H1 (cell line): ENCODE results near the gene PCDHGB6. TPM values are rescaled to one million over a fixed set of nuclear protein-coding genes. Genes with fewer than 3 reads are reported as not detected.

ENCODE experiments used
- BCL11A ChIP-seq, 2 experiments: IDR thresholded peaks; one replicate each; pipeline ENCODE4 v1.6.1; 2011; ENCODE audit warnings: low read depth in 2 of 2, low read length in 2 of 2, mild to moderate bottlenecking in 2 of 2
- CHD2 ChIP-seq: IDR thresholded peaks from 2 replicates; pipeline ENCODE4 v1.6.1; 2012; ENCODE audit warnings: low read length, improper control_type of control experiment
- CHD7 ChIP-seq: fragments of 300-600 bp; sonication (generic); IDR thresholded peaks from 2 replicates; pipeline ENCODE4 v1.7.1; 2012; ENCODE audit warnings: low read length, moderate library complexity, mild to moderate bottlenecking, inconsistent platforms; ENCODE audit not compliant: insufficient replicate concordance
- GABPA ChIP-seq: IDR thresholded peaks from 2 replicates; pipeline ENCODE4 v1.6.1; 2011; ENCODE audit warnings: mild to moderate bottlenecking, low read length, moderate library complexity, borderline replicate concordance; ENCODE audit not compliant: insufficient read depth
- RBBP5 ChIP-seq: IDR thresholded peaks from 2 replicates; pipeline ENCODE4 v1.7.1; 2012; ENCODE audit warnings: low read depth, mild to moderate bottlenecking, inconsistent platforms, low read length, moderate library complexity, borderline replicate concordance
- polyA plus RNA-seq, 7 experiments: library from polyadenylated mRNA; depleted of rRNA in 3 of 7; stranded (reverse) in 5 of 7; unstranded in 2 of 7; fragments of >200 nt in 5 of 7; fragments of 200-250 nt in 2 of 7; gene quantifications; 1 replicate in 5 of 7; 2 replicates in 1 of 7; 4 replicates in 1 of 7; pipeline versions ENCODE4 v1.2.1 to v1.2.3, GENCODE V29; 2011 to 2013; ENCODE audit warnings: missing spikeins in 2 of 7, mixed read lengths in 2 of 7
- total RNA-seq: library from RNA; stranded (reverse); fragmentation: NEBNext Ultra II Directional; extraction: Animal tissue kit (Norgen Biotek cat#: 25700); gene quantifications from 2 replicates; pipeline ENCODE4 v1.2.1, GENCODE V29; 2021

The PCDHGB6 gene
- total and polyA plus RNA-seq, 2 of the 8 experiments (the other 6 are each of a cell fraction or from before 2014, with no cell fraction given): 3.4 to 4.1 TPM

DNA sequence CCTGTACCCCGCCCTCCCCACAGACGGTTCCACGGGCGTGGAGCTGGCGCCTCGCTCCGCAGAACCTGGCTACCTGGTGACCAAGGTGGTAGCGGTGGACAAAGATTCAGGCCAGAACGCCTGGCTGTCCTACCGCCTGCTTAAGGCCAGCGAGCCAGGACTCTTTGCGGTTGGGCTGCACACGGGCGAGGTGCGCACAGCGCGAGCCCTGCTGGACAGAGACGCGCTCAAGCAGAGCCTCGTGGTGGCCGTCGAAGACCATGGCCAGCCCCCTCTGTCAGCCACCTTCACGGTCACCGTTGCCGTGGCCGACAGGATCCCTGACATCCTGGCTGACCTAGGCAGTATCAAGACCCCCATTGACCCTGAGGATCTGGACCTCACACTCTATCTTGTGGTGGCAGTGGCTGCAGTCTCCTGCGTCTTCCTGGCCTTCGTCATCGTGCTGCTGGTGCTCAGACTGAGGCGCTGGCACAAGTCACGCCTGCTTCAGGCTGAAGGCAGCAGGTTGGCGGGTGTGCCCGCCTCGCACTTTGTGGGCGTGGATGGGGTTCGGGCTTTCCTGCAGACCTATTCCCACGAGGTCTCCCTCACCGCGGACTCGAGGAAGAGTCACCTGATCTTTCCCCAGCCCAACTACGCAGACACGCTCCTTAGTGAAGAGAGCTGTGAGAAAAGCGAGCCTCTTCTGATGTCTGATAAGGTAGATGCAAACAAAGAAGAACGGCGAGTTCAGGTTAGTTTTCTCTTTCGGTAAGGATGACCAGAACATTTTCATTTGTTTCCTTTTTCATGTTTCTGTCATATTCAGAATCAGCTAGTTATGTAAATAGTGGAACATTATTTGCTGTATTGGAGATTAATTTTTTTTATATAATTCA lies 41.6 kb upstream of the PCDHGB6 start (continued):
- TF ChIP-seq CHD7 (no peak), RBBP5 (no peak), CHD2 (no peak), GABPA (no peak), BCL11A (IDR thresholded peaks at IDR 0.05; ENCODE audit: low read depth in 2 of 2, low read length in 2 of 2) (no peak)
